ENCODE data around the gene SMU1.

The SMU1 gene

DNA sequence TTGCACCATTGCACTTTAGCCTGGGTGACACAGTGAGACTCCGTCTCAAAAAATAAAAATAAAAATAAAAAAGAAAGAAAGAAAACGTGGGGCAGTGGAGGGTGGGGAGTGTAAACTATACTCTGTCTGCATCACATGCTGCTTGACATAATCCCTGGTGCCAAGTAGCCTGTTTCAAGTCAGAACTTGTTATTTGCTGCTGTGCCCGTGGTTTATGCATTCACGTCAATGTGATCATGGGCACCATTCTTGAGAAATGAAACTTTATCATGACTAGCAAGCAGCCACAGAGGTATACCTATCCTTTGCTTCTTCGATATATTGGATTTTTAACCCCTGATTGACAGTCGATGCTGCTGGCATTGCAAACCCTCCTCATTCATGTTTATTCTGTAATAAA lies 4.1 kb upstream of the SMU1 start:
- Histone ChIP-seq H3K9me3 (ENCODE audit: insufficient read depth, low read length) (no peaks in the 10 kb centered on the region), H3K4me2 (ENCODE audit: low read length) (peak overlapping the region; percentile 87), H3K27me3 (ENCODE audit: low read depth, low read length) (no peaks in the 10 kb centered on the region), H3K79me2 (ENCODE audit: low read length) (peaks cover 10% of the 10 kb centered on the region), H4K20me1 (ENCODE audit: insufficient read depth, low read length) (peaks cover 2% of the 10 kb centered on the region; the same call in 1 of the 2 replicates), H3K9ac (ENCODE audit: low read length) (no peak overlapping the region), H3K4me1 (ENCODE audit: low read length) (peaks cover 34% of the 10 kb centered on the region), H2AFZ (ENCODE audit: low read depth, low read length) (no peak overlapping the region; the same call in 1 of the 2 replicates), H3K27ac (ENCODE audit: low read length) (no peak overlapping the region), H3K36me3 (replicated peaks; ENCODE audit: low read depth, low read length) (no peaks in the 10 kb centered on the region), H3K4me3 (ENCODE audit: low read length) (no peak overlapping the region)
- TF ChIP-seq, protein P1, sequence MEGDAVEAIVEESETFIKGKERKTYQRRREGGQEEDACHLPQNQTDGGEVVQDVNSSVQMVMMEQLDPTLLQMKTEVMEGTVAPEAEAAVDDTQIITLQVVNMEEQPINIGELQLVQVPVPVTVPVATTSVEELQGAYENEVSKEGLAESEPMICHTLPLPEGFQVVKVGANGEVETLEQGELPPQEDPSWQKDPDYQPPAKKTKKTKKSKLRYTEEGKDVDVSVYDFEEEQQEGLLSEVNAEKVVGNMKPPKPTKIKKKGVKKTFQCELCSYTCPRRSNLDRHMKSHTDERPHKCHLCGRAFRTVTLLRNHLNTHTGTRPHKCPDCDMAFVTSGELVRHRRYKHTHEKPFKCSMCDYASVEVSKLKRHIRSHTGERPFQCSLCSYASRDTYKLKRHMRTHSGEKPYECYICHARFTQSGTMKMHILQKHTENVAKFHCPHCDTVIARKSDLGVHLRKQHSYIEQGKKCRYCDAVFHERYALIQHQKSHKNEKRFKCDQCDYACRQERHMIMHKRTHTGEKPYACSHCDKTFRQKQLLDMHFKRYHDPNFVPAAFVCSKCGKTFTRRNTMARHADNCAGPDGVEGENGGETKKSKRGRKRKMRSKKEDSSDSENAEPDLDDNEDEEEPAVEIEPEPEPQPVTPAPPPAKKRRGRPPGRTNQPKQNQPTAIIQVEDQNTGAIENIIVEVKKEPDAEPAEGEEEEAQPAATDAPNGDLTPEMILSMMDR (IDR thresholded peaks at IDR 0.05; ENCODE audit: low read depth, low read length) = no peak
- no peak for TF ChIP-seq EZH2phosphoT487 (IDR thresholded peaks at IDR 0.05; ENCODE audit: low read depth)

DNA sequence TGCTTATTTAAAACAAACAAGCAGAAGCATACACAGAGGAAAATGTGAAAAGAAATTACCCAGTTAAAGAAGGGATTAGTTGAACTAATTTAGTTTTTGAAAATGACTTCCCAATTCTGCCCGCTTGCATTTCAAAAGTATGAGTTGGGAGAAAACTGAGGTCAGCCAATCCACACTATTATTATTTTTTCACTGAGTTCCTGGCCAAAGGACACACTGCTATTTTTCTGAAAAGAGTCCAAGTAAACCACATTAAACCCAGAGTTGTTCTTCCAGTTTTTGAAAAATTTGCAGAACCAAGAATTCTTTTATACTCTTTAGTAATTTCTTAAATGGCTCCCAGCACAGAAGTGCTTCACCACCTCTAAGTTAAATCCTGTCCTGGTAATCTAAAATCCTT lies 7.5 kb downstream of the SMU1 start:
- H3K4me2 ChIP-seq (ENCODE audit: low read length) = no peak overlapping the region
- peaks cover 48% of the 10 kb centered on the region for H3K36me3 ChIP-seq (replicated peaks; ENCODE audit: low read depth, low read length)
- H3K4me3 ChIP-seq (ENCODE audit: low read length) = no peak overlapping the region
- no peaks in the 10 kb centered on the region for H3K9me3 ChIP-seq (ENCODE audit: insufficient read depth, low read length)
- H2AFZ ChIP-seq (ENCODE audit: low read depth, low read length) = no peak overlapping the region
- 0 out of 2 replicates have a peak, but pooled peaks cover 3% of the 10 kb centered on the region for H4K20me1 ChIP-seq (ENCODE audit: insufficient read depth, low read length)
- no peak overlapping the region for H3K27ac ChIP-seq (ENCODE audit: low read length)
- TF ChIP-seq, protein P1 (IDR thresholded peaks at IDR 0.05; ENCODE audit: low read depth, low read length) = no peak
- no peak for TF ChIP-seq EZH2phosphoT487 (IDR thresholded peaks at IDR 0.05; ENCODE audit: low read depth)
- peaks cover 22% of the 10 kb centered on the region for H3K4me1 ChIP-seq (ENCODE audit: low read length)
- H3K79me2 ChIP-seq (ENCODE audit: low read length) = peaks cover 45% of the 10 kb centered on the region
- no peaks in the 10 kb centered on the region for H3K27me3 ChIP-seq (ENCODE audit: low read depth, low read length)
- no peak overlapping the region for H3K9ac ChIP-seq (ENCODE audit: low read length)

DNA sequence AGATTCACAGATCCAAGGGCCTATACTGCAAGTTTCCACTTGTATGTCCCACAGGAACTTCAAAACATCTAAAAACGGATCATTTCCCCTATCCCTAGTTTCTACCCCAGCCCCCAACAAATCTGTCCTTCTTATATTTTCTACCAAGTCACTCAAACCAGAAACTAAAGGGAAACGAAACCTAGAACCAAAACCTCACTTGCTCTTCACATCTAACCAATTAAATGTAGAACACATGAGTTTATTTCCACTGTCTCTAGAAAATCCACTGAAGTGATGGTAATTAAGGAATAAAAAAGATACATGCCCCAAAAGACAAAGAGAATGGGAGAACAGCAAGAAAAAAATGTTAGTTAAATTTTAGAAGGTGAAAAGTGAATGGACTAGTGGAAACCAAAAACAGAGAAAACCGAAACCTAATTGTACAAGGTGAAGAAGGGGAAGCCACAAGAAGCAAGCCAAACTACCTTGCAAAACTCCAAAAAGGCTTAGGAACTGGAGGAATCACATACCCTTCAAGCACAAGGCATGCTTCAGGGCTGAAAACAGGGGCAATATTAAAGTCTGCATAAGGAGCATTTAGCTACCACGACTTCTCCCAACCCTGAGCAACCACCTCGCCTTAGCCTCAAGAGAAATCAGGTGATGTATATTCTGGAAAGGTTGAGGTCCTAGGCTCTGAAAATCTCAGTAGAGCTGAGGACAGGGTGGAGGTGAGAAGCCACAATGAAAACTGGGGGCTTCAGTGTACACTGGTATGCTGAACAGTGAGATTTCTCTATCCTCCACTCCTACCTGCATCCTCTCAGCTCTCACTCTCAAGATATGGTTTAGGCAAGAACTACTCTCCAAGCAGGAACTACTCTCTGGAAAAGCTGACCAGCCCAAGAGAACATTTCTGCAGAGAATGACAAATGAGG lies 11.1 kb downstream of the SMU1 start:
- H3K36me3 ChIP-seq (replicated peaks; ENCODE audit: low read depth, low read length) = peaks cover 47% of the 10 kb centered on the region
- H3K4me3 ChIP-seq (ENCODE audit: low read length) = peak overlapping the region; percentile 57
- peaks cover 14% of the 10 kb centered on the region for H3K79me2 ChIP-seq (ENCODE audit: low read length)
- peak overlapping the region; percentile 88 for H3K27ac ChIP-seq (ENCODE audit: low read length)
- H2AFZ ChIP-seq (ENCODE audit: low read depth, low read length) = no peak overlapping the region
- H3K4me2 ChIP-seq (ENCODE audit: low read length) = peak overlapping the region; percentile 71
- TF ChIP-seq, protein P1 (IDR thresholded peaks at IDR 0.05; ENCODE audit: low read depth, low read length) = no peak
- no peak for TF ChIP-seq EZH2phosphoT487 (IDR thresholded peaks at IDR 0.05; ENCODE audit: low read depth)
- H4K20me1 ChIP-seq (ENCODE audit: insufficient read depth, low read length) = no peaks in the 10 kb centered on the region
- no peaks in the 10 kb centered on the region for H3K27me3 ChIP-seq (ENCODE audit: low read depth, low read length)
- H3K9ac ChIP-seq (ENCODE audit: low read length) = peak overlapping the region; percentile 48
- H3K9me3 ChIP-seq (ENCODE audit: insufficient read depth, low read length) = no peaks in the 10 kb centered on the region
- peaks cover 20% of the 10 kb centered on the region for H3K4me1 ChIP-seq (ENCODE audit: low read length)

DNA sequence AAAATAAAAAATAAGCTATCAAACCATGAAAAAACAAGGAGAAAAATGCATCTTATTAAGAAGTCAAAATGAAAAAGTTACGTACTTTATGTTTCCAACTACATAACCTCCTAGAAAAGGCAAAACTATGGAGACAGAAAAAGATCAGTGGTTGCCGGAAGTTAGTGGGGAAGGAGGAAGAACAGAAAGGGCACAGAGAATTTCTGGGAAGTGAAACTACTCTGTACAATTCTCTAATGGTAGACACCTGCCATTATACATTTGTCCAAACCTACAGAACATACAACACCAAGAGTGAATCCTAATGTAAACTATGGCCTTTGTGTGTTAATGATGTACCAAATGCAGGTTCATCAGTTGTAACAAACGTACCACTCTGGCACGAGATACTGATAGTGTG lies 25.3 kb downstream of the SMU1 start:
- H3K9ac ChIP-seq (ENCODE audit: low read length) = no peak overlapping the region
- H2AFZ ChIP-seq (ENCODE audit: low read depth, low read length) = no peak overlapping the region
- TF ChIP-seq EZH2phosphoT487 (IDR thresholded peaks at IDR 0.05; ENCODE audit: low read depth) = no peak
- TF ChIP-seq, protein P1 (IDR thresholded peaks at IDR 0.05; ENCODE audit: low read depth, low read length) = no peak
- peak overlapping the region; percentile 20; the same call in 1 of the 2 replicates for H3K4me2 ChIP-seq (ENCODE audit: low read length)
- peaks cover 23% of the 10 kb centered on the region for H3K4me1 ChIP-seq (ENCODE audit: low read length)
- H3K27me3 ChIP-seq (ENCODE audit: low read depth, low read length) = no peaks in the 10 kb centered on the region
- H3K4me3 ChIP-seq (ENCODE audit: low read length) = no peak overlapping the region
- H3K36me3 ChIP-seq (replicated peaks; ENCODE audit: low read depth, low read length) = peaks cover 66% of the 10 kb centered on the region
- peak overlapping the region; percentile 33 for H3K27ac ChIP-seq (ENCODE audit: low read length)
- H3K9me3 ChIP-seq (ENCODE audit: insufficient read depth, low read length) = 0 out of 2 replicates have a peak, but pooled peaks cover 3% of the 10 kb centered on the region
- H4K20me1 ChIP-seq (ENCODE audit: insufficient read depth, low read length) = no peaks in the 10 kb centered on the region
- H3K79me2 ChIP-seq (ENCODE audit: low read length) = peaks cover 6% of the 10 kb centered on the region
